Neural cell (in vitro differentiated cells): ENCODE measurements around the gene ADAMTS17. TPM values are rescaled to one million over a fixed set of nuclear protein-coding genes. Genes with fewer than 3 reads are reported as not detected.

ENCODE experiments used
- H2AFZ ChIP-seq: fragments of 200-600, 300-800 bp; sonication (generic), shearing (Covaris generic); 2 replicates; pipeline ENCODE4 v1.6.0; 2014; ENCODE audit warnings: low read depth, mild to moderate bottlenecking, antibody characterized with exemption, low read length, moderate library complexity
- H3F3A ChIP-seq: fragments of 200-600 bp; shearing (Covaris generic); 2 replicates; pipeline ENCODE4 v1.6.1; 2016; ENCODE audit warnings: mild to moderate bottlenecking, moderate library complexity, mixed read lengths, antibody characterized with exemption, low read length; ENCODE audit not compliant: insufficient read depth, poor library complexity, severe bottlenecking
- H3K27ac ChIP-seq: fragments of 200-600, 300-800 bp; sonication (generic), shearing (Covaris generic); 2 replicates; pipeline ENCODE4 v1.5.1; 2014; ENCODE audit warnings: mild to moderate bottlenecking, low read length, moderate library complexity
- H3K27me3 ChIP-seq: fragments of 300-800, 200-600 bp; sonication (generic), shearing (Covaris generic); 2 replicates; pipeline ENCODE4 v1.6.0; 2014; ENCODE audit warnings: mild to moderate bottlenecking, low read depth, low read length, moderate library complexity; ENCODE audit not compliant: insufficient read depth
- H3K36me3 ChIP-seq: fragments of 300-800, 200-600 bp; sonication (generic), shearing (Covaris generic); 2 replicates; pipeline ENCODE4 v1.5.1; 2014; ENCODE audit warnings: mild to moderate bottlenecking, antibody characterized with exemption, low read length, moderate library complexity; ENCODE audit not compliant: insufficient read depth
- H3K4me2 ChIP-seq: fragments of 300-800, 200-600 bp; sonication (generic), shearing (Covaris generic); 2 replicates; pipeline ENCODE4 v1.6.0; 2014; ENCODE audit warnings: mild to moderate bottlenecking, low read length
- H3K4me3 ChIP-seq: fragments of 300-800, 200-600 bp; sonication (generic), shearing (Covaris generic); 2 replicates; pipeline ENCODE4 v1.5.1; 2014; ENCODE audit warnings: mild to moderate bottlenecking, low read length, moderate library complexity
- H3K79me2 ChIP-seq: fragments of 200-600 bp; shearing (Covaris generic); replicated peaks from 2 replicates; pipeline ENCODE4 v1.6.0; 2014; ENCODE audit warnings: mild to moderate bottlenecking, low read length, moderate library complexity; ENCODE audit not compliant: insufficient read depth
- H3K9ac ChIP-seq: fragments of 300-800, 200-600 bp; sonication (generic), shearing (Covaris generic); 2 replicates; pipeline ENCODE4 v1.6.1; 2016; ENCODE audit warnings: mild to moderate bottlenecking, low read length, mixed read lengths
- H3K9me2 ChIP-seq: fragments of 200-600 bp; shearing (Covaris generic); 2 replicates; pipeline ENCODE4 v1.6.1; 2016; ENCODE audit warnings: mild to moderate bottlenecking, low read length, mixed read lengths; ENCODE audit not compliant: insufficient read depth
- H3K9me3 ChIP-seq: fragments of 200-600, 300-800 bp; sonication (generic), shearing (Covaris generic); 2 replicates; pipeline ENCODE4 v1.6.1; 2016; ENCODE audit warnings: mild to moderate bottlenecking, mixed run types, low read length, moderate library complexity, mixed read lengths
- H4K20me1 ChIP-seq: fragments of 200-600 bp; shearing (Covaris generic); 2 replicates; pipeline ENCODE4 v1.6.1; 2016; ENCODE audit warnings: mild to moderate bottlenecking, mixed run types; ENCODE audit not compliant: insufficient read depth
- CTCF ChIP-seq: fragments of 450-650 bp; IDR thresholded peaks from 2 replicates; pipeline ENCODE4 v1.5.1; 2014; ENCODE audit warnings: antibody characterized with exemption, mild to moderate bottlenecking, moderate library complexity; ENCODE audit not compliant: poor library complexity, severe bottlenecking
- EP300 ChIP-seq: fragments of 450-650 bp; conservative IDR thresholded peaks from 2 replicates; pipeline ENCODE4 v1.6.1; 2014; ENCODE audit warnings: antibody characterized with exemption, mild to moderate bottlenecking, moderate library complexity; ENCODE audit not compliant: poor library complexity, severe bottlenecking
- EZH2 ChIP-seq: fragments of 200-600, 300-800 bp; shearing (Covaris generic), sonication (generic); IDR thresholded peaks from 2 replicates; pipeline ENCODE4 v1.6.1; 2014; ENCODE audit warnings: antibody characterized with exemption, low read length, borderline replicate concordance, mild to moderate bottlenecking; ENCODE audit not compliant: insufficient read depth, poor library complexity, severe bottlenecking
- MXI1 ChIP-seq: fragments of 450-650 bp; conservative IDR thresholded peaks from 2 replicates; pipeline ENCODE4 v1.6.1; 2014; ENCODE audit warnings: antibody characterized with exemption, mild to moderate bottlenecking; ENCODE audit not compliant: poor library complexity, severe bottlenecking
- POLR2AphosphoS5 ChIP-seq: IDR thresholded peaks from 2 replicates; pipeline ENCODE4 v1.6.1; 2012
- RAD21 ChIP-seq: fragments of 450-650 bp; conservative IDR thresholded peaks from 2 replicates; pipeline ENCODE4 v1.6.1; 2014; ENCODE audit warnings: antibody characterized with exemption, mild to moderate bottlenecking, moderate library complexity
- REST ChIP-seq: IDR thresholded peaks from 2 replicates; pipeline ENCODE4 v1.6.1; 2012; ENCODE audit warnings: borderline replicate concordance
- SMC3 ChIP-seq: fragments of 450-650 bp; conservative IDR thresholded peaks from 2 replicates; pipeline ENCODE4 v1.6.1; 2014; ENCODE audit warnings: antibody characterized with exemption, mild to moderate bottlenecking, moderate library complexity; ENCODE audit not compliant: poor library complexity
- TAF1 ChIP-seq: IDR thresholded peaks from 2 replicates; pipeline ENCODE4 v1.6.1; 2012; ENCODE audit warnings: low read depth
- polyA plus RNA-seq: library from polyadenylated mRNA; depleted of rRNA; stranded (reverse); fragments of >200 nt; gene quantifications from 2 replicates; pipeline ENCODE4 v1.2.3, GENCODE V29; 2014

ADAMTS17 gene
- polyA plus RNA-seq, 1 donor from 2014 or later, result 0.04 TPM

GRCh38 chr15:100104245-100104644 is 237.5 kb downstream of the ADAMTS17 start:
- H2AFZ ChIP-seq, result no peak overlapping the region

GRCh38 chr15:100103828-100104227 is 237.9 kb downstream of the ADAMTS17 start:
- Histone ChIP-seq H3F3A (no peaks in the 10 kb centered on the region), H4K20me1 (no peaks in the 10 kb centered on the region), H2AFZ (no peak overlapping the region), H3K79me2 (no peaks in the 10 kb centered on the region), H3K9me2 (no peaks in the 10 kb centered on the region), H3K4me2 (no peak overlapping the region), H3K9ac (no peak overlapping the region), H3K9me3 (no peaks in the 10 kb centered on the region), H3K27ac (no peak overlapping the region), H3K4me3 (no peak overlapping the region), H3K27me3 (no peaks in the 10 kb centered on the region), H3K36me3 (no peaks in the 10 kb centered on the region)
- TF ChIP-seq MXI1 (no peak), EP300 (no peak), CTCF (no peak), EZH2 (no peak), POLR2AphosphoS5 (no peak), REST (no peak)

More at GRCh38 chr15:100104245-100104644, 237.5 kb downstream of the ADAMTS17 start:
- Histone ChIP-seq H3K9me3 (no peaks in the 10 kb centered on the region), H3K4me2 (no peak overlapping the region), H3K36me3 (no peaks in the 10 kb centered on the region), H3K79me2 (no peaks in the 10 kb centered on the region), H3K27me3 (no peaks in the 10 kb centered on the region), H3K9ac (no peak overlapping the region), H4K20me1 (no peaks in the 10 kb centered on the region), H3K9me2 (no peaks in the 10 kb centered on the region), H3K27ac (no peak overlapping the region), H3K4me3 (no peak overlapping the region), H3F3A (no peaks in the 10 kb centered on the region)
- no peak for TF ChIP-seq EP300
- TF ChIP-seq RAD21, result no peak
- TF ChIP-seq SMC3, result no peak
- TF ChIP-seq CTCF, result no peak
- no peak for TF ChIP-seq REST
- no peak for TF ChIP-seq MXI1
- no peak for TF ChIP-seq POLR2AphosphoS5
- TF ChIP-seq TAF1, result no peak
- no peak for TF ChIP-seq EZH2
